ENCODE measurements around the gene CDH23. TPM values are rescaled to one million over a fixed set of nuclear protein-coding genes. Genes with fewer than 3 reads are reported as not detected.

CDH23 gene
- total and polyA plus RNA-seq, 9 of the 15 experiments (the other 6 are each of a cell fraction or from before 2014, with no cell fraction given): 0.18 to 1.2 (median 0.47) TPM

DNA sequence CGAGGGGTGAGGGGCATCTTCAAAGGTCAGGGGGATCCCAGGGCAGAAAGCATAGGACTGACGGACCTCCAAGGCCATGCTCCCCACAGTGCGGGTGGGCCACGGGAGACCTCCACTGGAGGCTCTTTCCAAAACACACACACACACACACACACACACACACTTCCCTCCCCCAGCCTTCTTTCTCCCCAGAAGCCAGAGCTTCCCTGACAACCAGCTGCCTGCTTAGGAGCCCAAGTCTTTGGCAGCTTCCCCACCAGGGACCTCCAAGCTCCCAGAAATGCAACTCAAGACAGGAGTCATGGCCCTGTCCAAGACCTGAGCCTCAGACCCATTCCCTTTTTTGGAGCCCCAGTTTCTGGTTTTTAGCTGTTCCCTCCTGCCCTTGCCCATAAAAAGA is 323.6 kb downstream of the CDH23 start (continued):
- no peak for TF ChIP-seq ZBTB40 (IDR thresholded peaks at IDR 0.05)
- no peak for TF ChIP-seq ZBTB40 (CRISPR knock-in tag; IDR thresholded peaks at IDR 0.05)
